MM.1S (cell line): ENCODE data around the gene KHDC4.

Experiments used
- EZH2 ChIP-seq: fragments of 300-600 bp; sonication (generic); optimal IDR thresholded peaks from 2 replicates; pipeline ENCODE3; 2017; ENCODE audit warnings: low read depth, mild to moderate bottlenecking, antibody characterized with exemption, low read length, mixed read lengths
- EZH2phosphoT487 ChIP-seq: fragments of 300-600 bp; sonication (generic); IDR thresholded peaks from 2 replicates; pipeline ENCODE4 v1.6.1; 2018; ENCODE audit warnings: antibody characterized with exemption, low read length
- TF ChIP-seq, protein P1 (sequence below): fragments of 300-600 bp; sonication (generic); IDR thresholded peaks from 2 replicates; pipeline ENCODE4 v1.5.1; 2016; ENCODE audit warnings: antibody characterized with exemption, low read length, mixed read lengths

GRCh38 chr1:155971910-155972809 is 37.9 kb upstream of the KHDC4 start:
- TF ChIP-seq, protein P1, sequence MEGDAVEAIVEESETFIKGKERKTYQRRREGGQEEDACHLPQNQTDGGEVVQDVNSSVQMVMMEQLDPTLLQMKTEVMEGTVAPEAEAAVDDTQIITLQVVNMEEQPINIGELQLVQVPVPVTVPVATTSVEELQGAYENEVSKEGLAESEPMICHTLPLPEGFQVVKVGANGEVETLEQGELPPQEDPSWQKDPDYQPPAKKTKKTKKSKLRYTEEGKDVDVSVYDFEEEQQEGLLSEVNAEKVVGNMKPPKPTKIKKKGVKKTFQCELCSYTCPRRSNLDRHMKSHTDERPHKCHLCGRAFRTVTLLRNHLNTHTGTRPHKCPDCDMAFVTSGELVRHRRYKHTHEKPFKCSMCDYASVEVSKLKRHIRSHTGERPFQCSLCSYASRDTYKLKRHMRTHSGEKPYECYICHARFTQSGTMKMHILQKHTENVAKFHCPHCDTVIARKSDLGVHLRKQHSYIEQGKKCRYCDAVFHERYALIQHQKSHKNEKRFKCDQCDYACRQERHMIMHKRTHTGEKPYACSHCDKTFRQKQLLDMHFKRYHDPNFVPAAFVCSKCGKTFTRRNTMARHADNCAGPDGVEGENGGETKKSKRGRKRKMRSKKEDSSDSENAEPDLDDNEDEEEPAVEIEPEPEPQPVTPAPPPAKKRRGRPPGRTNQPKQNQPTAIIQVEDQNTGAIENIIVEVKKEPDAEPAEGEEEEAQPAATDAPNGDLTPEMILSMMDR: no peak
- TF ChIP-seq EZH2phosphoT487 (no peak), EZH2 (no peak)
